NOMO-1 (cell line): ENCODE data around the gene PEX5L.
"Not testable (repeated sequence)": the region's sequence is repeated elsewhere in the genome, so short reads cannot be mapped to it uniquely, and the experiment has no call there.

Experiments used
- DNase-seq, 2 experiments: peaks; one replicate each; lab custom pipeline; 2025; ENCODE audit not compliant: unreplicated experiment in 2 of 2; lab: John Stamatoyannopoulos, UW

PEX5L gene, protein sequence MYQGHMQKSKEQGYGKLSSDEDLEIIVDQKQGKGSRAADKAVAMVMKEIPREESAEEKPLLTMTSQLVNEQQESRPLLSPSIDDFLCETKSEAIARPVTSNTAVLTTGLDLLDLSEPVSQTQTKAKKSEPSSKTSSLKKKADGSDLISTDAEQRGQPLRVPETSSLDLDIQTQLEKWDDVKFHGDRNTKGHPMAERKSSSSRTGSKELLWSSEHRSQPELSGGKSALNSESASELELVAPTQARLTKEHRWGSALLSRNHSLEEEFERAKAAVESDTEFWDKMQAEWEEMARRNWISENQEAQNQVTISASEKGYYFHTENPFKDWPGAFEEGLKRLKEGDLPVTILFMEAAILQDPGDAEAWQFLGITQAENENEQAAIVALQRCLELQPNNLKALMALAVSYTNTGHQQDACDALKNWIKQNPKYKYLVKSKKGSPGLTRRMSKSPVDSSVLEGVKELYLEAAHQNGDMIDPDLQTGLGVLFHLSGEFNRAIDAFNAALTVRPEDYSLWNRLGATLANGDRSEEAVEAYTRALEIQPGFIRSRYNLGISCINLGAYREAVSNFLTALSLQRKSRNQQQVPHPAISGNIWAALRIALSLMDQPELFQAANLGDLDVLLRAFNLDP

DNA sequence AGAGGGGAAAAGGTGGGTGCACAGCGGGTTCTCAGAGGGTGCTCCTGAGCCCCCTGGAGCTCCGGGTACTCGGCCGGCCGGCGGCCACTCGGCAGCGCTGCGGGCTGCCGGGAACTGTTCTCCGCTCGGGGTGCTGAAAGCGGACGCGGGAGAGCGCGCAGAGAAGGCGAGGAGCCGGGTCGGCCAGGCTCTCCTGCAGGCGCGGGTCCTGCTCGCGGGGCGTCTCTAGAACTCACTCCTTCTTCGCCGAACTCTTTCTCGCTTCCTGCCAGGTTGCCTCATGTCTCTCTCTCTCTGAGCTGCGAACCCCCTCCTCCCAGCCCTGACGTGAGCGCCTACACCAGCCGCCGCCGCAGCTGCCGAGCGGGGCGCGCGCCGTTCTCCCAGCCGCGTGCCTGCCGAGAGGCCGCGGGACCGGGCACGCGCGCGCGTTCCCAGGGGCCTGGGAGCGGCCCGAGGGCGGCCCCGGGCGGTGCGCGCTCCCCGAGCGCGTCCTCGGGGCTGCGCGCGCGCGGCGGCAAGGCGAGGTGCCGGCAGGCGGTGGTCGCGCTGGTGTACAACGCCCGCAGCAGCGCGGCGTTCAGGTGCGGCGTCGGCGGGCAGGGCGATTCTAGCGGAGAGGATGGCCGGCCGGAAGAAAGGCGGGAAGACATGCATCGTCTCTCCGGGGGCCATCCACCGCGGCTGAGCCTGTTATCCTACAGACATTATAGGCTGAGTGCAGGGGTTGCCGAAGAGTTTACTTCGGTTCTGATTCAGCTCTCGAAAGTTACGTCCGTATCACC is at the start of gene PEX5L:
TSS of gene PEX5L (minus strand) at position 267 of the 785 bp plus-strand sequence. CDS start 338 bp downstream, outside the sequence.
- no peak for DNase-seq

DNA sequence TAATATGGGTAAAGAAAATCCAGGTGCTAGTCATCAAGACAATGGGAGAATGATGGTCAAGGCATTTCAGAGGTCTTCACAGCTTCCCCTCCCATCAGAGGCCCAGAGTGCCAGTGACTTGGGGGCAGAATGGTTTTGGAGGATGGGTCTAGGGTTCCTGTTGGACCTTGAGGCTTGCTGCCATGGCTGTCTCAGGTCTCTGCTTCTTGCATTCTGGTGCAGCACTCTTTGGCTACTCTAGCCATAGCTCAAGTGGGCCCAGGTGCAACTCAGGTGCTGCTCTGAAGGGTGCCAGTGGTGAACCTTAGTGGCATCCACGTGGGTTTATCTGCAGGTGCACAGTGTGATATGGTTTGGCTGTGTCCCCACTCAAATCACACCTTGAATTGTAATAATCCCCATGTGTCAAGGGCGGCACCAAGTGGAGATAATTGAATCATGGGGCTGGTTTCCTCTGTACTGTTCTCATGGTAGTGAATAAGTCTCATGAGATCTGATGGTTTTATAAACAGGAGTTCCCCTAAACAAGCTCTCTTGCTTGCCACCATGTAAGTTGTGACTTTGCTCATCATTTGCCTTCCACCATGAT is 48.5 kb upstream of the PEX5L start:
- no peak for DNase-seq

DNA sequence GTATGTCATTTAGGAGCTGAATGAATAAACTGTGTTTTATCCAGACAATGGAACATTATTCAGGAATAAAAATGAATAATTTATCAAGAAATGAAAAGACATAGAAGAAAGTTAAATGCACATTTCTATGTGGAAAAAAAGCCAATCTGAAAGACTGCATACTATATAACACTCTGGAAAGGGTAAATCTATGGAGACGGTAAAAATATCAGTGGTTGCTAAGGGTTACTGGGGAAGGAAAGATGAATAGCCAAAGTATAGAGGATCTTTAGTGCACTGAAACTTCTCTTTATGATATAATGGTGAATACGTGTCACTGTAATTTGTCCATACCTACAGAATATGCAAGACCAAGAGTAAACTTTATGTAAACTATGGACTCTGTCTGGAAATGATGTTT is 46.0 kb upstream of the PEX5L start:
- DNase-seq, result no peak

DNA sequence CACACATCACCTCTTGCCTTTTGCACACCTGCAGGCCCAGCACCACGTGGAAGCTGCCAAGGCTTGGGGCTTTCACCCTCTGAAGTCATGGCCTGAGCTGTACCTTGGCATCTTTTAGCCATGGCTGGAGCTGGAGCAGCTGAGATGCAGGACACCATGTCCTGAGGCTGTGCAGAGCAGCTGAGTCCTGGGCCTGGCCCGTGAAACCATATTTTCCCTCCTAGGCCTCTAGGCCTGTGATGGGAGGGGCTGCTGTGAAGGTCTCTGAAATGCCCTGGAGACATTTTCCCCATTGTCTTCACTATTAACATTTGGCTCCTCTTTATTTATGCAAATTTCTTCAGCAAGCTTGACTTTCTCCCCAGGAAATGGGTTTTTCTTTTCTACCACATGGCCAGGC is 41.9 kb upstream of the PEX5L start:
- DNase-seq, result no peak

DNA sequence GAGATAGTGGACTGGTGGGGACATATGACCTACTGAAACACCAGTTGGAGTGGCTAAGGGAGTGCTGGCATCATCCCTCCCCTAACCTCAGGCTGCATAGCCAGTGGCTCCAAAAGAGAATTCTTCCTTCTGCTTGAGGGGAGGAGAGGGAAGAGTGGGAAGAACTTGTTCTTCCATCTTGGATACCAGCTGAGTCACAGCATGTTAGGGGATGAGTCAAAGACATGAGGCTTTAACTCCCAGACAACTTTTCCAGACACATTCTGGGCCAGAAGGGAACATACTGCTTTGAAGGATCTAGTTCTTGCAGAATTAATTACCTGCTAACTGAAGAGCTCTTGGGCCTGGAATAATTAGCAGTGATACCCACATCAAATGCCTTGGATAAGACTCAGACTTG is 36.8 kb upstream of the PEX5L start:
- no peak for DNase-seq

DNA sequence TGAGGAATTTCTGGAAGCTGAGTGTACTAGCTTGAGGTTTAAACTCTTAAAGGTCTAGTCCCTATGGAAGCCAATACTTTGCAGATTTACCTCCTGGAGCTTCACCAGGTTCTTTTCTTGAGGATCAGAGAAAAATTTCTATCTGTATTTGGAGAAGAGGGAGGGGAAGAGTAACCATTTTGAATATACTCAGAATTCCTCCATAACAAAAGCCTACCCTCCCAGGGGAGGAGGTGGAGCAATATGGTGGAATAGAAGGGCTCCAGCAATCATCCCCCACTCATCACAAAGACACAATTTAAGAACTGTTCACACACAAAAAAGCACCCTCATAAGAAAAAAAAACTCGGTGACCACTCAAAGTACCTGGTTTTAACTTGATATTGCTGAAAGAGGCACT is 36.0 kb upstream of the PEX5L start:
- DNase-seq, result no peak

DNA sequence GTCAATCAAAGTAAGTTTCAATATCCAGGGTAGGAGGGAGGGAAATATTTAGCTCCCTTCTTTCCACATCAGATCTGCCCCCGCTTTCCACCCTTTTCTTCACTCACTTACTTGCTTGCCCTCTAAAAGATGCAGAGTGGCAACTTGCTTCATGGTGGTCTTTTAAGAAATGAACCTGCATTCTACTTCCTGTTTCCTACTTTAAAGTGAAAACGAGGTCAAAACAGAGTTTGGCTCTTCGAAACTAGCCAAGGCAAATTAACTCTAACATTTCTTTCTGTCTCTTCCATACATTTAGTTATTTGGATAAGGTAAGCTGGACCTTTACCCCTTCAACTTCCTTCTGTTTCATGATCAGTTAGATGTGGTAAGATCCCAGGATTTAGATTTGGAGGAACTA is 34.2 kb upstream of the PEX5L start:
- DNase-seq, result no peak

DNA sequence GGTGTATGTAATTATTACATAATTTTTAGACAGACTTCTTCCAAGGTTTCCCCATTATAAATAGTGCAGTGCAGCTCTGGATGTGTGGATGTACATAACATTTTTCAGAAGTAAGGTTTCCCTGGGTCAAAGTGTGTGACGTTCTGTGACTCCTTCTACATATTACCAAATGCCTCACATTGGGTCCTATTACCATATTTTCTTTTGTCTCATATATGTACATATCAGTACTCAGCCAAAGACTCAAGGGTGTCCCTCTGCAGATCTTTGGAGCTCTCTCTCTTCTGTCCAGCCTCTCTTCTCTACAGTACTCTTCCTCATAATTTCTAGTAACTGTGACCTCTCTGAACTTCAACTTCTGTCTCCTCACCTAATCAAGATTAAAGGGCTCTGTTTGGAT is 31.3 kb upstream of the PEX5L start:
- DNase-seq, result no peak

DNA sequence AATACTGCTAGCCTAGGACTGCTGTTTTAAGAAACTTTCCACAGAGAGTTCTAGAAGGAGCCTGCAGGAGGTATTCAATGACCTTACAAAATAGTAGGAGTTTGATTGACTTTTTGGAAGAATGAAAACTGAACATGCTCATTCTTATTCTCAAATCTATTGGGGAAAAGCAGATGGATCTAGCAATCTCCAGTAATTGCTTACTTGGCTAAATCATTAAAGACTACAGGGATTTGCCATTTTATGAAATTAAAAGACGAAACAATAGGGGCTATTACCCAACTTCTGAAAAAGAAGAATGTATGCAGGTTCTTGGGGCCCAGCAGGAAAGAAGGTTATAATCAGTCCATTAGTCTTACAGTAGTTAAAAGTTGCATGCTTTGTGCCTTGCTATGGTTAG is 29.9 kb upstream of the PEX5L start:
- DNase-seq, result no peak

DNA sequence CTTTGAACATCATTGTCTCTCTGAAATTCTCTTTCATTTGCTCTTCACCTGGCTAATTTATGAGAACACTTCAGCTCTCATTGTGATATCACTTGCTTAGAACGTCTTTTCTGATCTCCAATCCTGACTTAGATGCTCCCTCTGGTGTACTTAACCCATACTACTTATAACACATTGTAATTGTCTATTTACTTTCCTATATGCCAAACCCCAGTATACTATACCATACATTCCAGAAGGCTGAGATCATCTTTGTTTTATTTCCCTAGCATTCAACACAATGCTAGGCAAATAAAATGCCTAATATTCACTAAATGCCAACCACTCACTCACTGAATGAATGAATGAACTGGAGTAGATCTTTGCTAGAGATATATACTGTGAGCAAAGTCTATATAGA is 27.0 kb upstream of the PEX5L start:
- DNase-seq, result no peak

DNA sequence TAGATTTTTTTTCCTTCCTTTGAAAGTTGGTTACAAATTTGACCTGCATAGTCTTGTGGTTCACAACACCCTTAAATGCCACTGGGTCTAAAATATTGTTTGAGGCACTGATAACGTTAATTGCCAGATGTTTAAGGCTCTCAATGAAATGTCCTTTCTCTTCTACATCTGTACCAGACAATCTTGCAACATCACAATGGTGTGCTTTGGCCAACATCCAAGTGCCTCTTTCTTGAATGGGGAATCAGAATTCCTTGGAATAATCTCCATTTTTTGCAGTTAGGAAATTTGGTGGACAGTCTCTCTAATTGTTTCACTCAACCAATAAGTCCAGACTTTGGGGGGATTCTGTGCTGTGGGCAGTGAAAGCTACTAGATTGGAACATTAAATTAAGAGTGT is 26.0 kb upstream of the PEX5L start:
- DNase-seq, result no peak

DNA sequence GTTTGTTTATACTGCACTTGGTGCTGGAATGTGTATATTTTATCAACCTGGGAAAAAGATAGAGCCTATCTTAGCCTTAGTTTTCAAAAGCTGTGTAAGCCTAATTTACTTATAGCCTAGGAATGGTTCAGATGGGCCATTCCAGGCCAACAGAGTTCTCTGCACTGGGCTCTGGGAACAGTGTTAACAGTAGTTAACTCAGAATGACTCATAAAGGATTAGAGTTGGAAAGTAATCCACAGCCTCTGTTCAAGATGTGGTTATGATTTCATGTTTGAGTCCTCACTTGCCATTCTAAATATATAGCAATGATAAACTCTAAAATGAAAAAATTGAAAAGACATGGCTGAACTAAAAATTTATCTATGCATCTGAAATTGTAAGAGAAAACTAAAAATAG is 22.6 kb upstream of the PEX5L start:
- DNase-seq, result no peak

DNA sequence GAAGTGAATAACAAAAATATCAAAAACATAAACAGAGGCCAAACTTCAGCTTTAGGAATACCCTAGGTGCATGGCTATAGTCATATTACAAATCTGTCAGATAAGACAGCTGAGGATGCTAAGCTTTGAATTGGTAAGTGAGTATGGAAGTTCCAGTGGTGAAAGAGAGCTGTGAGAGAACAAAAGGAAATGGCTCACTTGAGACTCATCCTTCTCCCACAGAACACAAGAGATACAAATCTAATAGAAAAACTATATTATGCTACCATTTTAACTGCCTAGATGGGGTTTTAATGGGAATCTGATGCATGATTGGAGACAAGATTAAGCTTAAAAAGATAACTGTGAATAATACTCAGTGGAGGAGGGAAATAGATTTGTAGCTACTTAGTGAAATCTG is 21.5 kb upstream of the PEX5L start:
- DNase-seq, result no peak

DNA sequence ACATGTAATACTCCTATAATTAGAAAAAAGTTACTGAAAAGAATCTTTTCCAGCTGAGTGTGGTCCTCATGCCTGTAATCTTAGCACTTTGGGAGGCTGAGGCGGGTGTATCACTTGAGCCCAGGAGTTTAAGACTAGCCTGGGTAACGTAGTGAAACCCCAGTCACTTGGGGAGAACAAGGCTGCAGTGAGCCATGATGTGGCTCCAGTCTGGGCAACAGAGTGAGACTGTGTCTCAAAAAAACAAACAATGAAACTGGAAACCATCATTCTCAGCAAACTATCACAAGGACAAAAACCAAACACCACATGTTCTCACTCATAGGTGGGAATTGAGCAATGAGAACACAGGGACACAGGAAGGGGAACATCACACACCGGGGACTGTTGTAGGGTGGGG is 18.9 kb upstream of the PEX5L start:
- DNase-seq, result not testable (repeated sequence)

DNA sequence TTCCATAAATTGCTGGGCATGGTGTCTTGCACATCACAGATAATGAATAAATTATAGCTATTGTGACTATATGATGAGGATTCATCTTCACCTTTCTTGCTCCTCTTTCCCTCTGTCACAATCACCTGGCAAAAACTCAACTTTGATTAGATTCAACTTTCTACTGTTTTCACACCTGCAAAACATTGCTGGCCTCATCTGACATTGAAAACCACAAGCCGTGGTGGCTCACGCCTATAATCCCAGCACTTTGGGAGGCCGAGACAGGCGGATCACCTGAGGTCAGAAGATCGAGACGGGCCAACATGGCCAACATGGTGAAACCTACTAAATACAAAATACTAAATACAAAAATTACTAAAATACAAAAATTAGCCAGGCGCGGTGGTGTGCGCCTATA is 12.7 kb upstream of the PEX5L start:
- DNase-seq, result no peak

DNA sequence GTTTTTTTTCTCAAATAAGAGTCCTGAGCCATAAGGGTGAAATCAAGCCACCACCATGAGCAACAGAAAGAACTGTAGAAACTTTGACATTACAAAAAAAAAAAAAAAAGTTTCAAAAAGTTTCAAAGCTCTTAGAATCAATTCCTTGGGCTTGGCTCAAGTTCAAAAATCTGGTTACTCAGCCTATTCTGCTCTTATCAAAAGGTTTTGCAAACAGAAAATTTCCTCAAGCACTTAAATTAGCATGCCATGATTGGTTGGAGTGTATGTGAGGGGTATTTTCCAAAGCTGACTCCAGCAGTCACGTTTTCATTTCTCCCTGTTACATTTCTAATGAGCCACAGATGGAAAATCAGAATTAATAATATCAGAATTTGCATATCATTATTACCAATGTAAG is 12.1 kb upstream of the PEX5L start:
- no peak for DNase-seq

DNA sequence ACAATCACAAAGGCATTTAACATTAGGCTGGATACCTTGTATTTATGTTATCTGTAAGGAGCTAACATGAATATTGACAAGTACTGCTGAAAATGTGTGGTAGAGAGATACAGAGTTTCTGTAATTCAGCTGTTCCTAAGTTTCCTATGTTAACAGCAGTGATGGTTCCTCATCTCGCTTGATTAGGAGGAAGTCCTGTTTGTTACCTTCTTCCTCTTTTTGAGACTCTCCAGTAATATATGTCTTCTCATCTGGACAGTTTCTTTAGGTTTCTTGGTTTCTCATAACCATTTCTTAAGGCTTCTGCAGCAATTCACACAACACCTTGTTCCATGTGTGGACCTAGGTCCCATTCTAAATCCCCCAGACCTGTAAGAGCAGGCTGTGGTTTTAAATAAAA is 11.4 kb upstream of the PEX5L start:
- peak; percentile 23 to 98 for DNase-seq

DNA sequence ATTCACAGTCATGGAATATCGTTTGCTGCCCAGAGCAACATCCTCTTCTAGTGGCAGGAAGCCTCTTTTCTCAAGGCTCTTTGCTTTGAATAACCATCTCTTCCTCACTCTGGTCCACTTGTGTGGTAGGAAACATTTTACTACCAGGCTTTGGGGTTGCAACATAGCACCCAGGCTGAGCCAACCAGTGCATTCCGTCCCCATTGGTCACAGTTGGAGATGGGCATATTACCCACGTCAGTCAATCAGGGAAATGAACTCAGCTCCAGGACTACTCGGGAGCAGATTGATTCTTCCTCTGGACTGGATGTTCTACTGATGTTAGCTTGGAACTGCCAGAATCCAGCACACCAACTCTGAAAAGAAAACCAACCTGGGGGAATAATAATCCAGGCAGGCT is 4.2 kb upstream of the PEX5L start:
- DNase-seq, result no peak

DNA sequence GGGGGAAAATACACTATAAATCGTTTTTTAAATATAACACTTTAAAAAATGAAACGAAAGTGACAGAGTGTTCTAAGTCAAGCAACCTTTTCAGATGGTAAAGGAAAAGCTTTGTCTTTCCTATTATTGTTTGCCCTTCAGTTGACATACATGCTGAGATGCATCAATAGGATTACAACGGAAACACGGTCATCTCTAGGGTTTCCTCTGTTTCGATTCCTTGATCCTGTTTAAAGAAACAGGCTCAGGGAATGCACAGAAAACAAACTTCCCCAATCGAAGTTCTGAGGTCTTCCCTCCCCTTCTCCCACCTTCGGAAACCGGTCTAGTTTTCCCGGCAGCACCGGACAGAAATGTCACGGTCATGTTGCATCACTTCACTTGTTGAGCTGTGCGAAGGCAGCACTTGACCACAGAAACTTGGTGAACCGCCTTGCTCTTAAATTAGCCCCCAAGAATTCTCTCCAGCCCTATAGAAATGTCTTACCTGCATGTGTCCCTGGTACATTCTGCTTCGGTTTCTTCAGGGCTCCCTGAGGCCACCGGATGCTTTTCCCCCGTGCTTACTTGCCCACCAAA is 556 bp downstream of the PEX5L start:
- DNase-seq, result peak; percentile 16 to 46

DNA sequence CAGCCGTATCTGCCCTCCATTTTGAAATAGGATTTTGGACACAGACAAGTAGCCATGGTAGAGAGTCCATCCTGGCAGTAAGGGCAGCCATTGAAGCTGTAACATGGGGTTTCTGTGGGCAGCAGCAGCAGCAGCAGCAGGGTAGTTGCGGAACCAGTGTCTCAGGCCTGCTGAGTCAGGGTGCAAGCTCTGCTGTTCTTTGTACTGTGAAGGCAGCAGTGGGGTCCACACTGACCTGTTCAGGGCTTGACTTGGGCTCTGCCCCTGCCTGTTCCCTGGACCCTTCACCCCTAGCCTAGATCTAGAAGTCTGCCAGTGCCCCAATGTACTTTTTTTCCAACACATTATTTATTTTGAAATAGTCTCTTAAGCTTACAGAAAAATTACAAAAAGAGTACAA is 9.7 kb downstream of the PEX5L start:
- DNase-seq, result no peak

DNA sequence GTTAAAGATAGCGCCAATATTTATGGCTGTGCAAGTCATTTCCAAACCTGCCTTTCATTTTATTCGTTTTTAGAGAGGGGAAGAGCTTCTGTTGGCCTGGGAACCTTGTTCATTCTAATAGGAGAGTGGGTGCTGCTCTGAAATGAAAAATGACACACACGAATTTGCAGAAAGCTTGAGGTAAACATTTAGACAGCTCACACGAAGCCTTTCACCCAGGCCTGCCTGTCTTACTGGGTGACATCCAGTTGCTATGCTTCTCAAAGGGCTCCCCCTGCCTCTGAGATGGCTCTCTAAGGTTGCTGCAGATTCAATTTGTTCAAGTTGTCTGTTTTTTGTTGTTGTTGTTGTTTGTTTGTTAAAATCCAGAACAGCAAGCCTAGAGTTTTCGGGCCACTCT is 18.2 kb downstream of the PEX5L start:
- no peak for DNase-seq
